Motor neuron (in vitro differentiated cells): Measurements from ENCODE around the gene HERC2. TPM values are rescaled to one million over a fixed set of nuclear protein-coding genes. Genes with fewer than 3 reads are reported as not detected.
"Not testable (repeated sequence)": the region's sequence is repeated elsewhere in the genome, so short reads cannot be mapped to it uniquely, and the experiment has no call there.

ENCODE experiments used
- ATAC-seq, 8 experiments: fragments of 200-7000 bp; cut with Tn5 transposase; replicated peaks in 6 of 8; 2 replicates each; pipeline ENCODE4 v1.8.0; 2021; ENCODE audit warnings: mild to moderate bottlenecking in 8 of 8, moderate library complexity in 8 of 8
- H3K27ac ChIP-seq, 2 donors: fragments of 250-450 bp; sonication (Bioruptor Pico); 2 replicates each; pipeline ENCODE4 v1.9.0; 2021; ENCODE audit warnings: antibody characterized with exemption in 2 of 2, mild to moderate bottlenecking in 2 of 2, moderate library complexity in 1 of 2
- H3K4me1 ChIP-seq, 2 donors: fragments of 250-450 bp; sonication (Bioruptor Pico); replicated peaks in 1 of 2; 2 replicates each; pipeline ENCODE4 v1.6.1; 2021; ENCODE audit warnings: antibody characterized with exemption in 2 of 2, mild to moderate bottlenecking in 2 of 2, moderate library complexity in 1 of 2
- H3K4me3 ChIP-seq, 5 donors: fragments of 250-450 bp; sonication (Bioruptor Pico); 2 replicates each; pipeline ENCODE4 v1.9.0; 2021; ENCODE audit warnings: antibody characterized with exemption in 5 of 5, mild to moderate bottlenecking in 5 of 5, moderate library complexity in 4 of 5
- WGBS, 10 experiments: fragments of 450-650 bp; shearing (Covaris generic); methylation state at CpG; one replicate each; pipeline ENCODE4 v1.0.0; 2022; 5-methylcytosine and 5-hydroxymethylcytosine counted together
- in situ Hi-C, 9 experiments: fragments of 400-800 bp; cut with MboI; loops; one replicate each; pipeline ENCODE4 v1.15.0; 2021; ENCODE audit warnings: low sequenced_read_pairs in 9 of 9, low pct_unique_long_range_greater_than_20kb in 2 of 9; ENCODE audit not compliant: unreplicated experiment in 9 of 9
- total RNA-seq, 8 experiments: library from RNA; unstranded; fragments of 300-600 nt; gene quantifications; 2 replicates each; pipeline versions ENCODE4 v1.2.3 to v1.2.4, GENCODE V29; 2022

HERC2 gene
- total RNA-seq, 8 experiments from 2014 or later, result 22.6 to 88.4 (median 35.0) TPM

DNA sequence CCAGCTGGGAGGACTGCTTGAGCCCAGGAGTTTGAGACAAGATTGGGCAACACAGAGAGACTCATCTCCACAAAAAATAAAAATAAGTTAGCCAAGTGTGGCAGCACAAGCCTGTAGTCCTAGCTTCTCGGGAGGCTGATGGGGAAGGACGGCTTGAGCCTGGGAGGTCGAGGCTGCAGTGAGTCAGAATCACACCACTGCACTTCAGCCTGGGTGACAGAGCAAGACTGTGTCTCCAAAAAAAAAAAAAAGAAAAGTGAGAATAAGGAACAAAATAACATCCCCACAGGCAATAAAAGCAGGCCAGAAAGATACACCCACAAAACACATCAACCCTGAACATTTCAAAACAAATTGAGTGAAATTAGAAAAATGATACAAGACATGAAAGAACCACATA is 174.2 kb downstream of the HERC2 start:
- H3K4me3 ChIP-seq, result no peak overlapping the region
- no peaks in the 10 kb centered on the region for H3K4me1 ChIP-seq
- no peak overlapping the region for H3K27ac ChIP-seq
- in situ Hi-C loops, result loop anchor here in 2 of 9 experiments (25.0 kb wide), 1 partner anchor 1260 kb away; no protein-coding TSS in a partner anchor
- ATAC-seq, result peak in 1 of 8 experiments; percentile 27
- 80 to 100% (median 93%) methylated on average over 1 to 3 of the region's 3 CpGs; no CpG with 5 or more reads in 2 of the 10 experiments for WGBS, 10 experiments

DNA sequence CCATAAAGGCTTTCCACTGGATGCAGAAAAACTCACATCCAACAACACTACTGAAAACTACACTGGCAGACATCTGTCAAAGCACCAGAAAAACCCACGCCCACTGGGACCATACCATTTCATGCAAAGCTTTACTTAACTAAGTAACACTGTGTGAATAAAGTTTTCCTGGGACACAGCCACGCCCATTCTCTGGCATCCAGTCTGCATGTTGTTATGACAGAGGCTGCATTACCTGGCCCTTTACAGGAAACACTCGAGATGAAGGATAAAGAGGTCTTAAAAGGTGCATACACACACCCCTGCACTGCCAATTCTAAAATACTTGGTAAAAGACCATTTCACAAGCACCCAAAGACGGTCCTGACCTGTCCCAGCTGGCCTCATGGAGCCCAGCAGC is 176.6 kb downstream of the HERC2 start:
- 93 to 100% (median 100%) methylated on average over 1 to 3 of the region's 4 CpGs; no CpG with 5 or more reads in 7 of the 10 experiments for WGBS, 10 experiments
- not testable (repeated sequence) for H3K4me3 ChIP-seq, H3K4me1 ChIP-seq, H3K27ac ChIP-seq
- in situ Hi-C loops, result loop anchor here in 2 of 9 experiments (25.0 kb wide), 1 partner anchor 1258 kb away; no protein-coding TSS in a partner anchor
- ATAC-seq, result peak in 1 of 8 experiments; percentile 67

DNA sequence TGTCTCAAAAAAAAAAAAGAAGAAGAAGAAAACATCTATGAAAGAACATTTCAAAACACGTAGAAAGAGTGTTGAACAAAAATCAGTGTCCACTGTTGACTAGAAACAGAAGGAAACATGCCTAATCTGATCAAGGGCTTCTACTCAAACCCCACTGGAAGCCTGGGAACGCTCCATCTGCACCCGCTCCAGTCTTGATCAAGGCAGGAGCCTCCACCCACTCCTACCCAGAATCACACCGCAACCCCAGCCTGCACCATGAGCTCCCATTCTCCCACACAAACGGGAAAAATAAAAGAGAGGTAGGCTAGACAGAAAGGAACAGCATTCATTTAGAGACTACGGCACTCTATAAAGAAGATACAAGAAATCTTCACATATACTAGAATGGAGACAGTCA is 181.9 kb downstream of the HERC2 start:
- Histone ChIP-seq H3K27ac (no peak overlapping the region), H3K4me3 (no peak overlapping the region), H3K4me1 (no peaks in the 10 kb centered on the region)
- 89 to 100% (median 98%) methylated on average over 1 to 6 of the region's 6 CpGs; no CpG with 5 or more reads in 2 of the 10 experiments for WGBS, 10 experiments
- no peak for ATAC-seq
- in situ Hi-C loops, result loop anchor here in 2 of 9 experiments (25.0 kb wide), 1 partner anchor 1253 kb away; no protein-coding TSS in a partner anchor

DNA sequence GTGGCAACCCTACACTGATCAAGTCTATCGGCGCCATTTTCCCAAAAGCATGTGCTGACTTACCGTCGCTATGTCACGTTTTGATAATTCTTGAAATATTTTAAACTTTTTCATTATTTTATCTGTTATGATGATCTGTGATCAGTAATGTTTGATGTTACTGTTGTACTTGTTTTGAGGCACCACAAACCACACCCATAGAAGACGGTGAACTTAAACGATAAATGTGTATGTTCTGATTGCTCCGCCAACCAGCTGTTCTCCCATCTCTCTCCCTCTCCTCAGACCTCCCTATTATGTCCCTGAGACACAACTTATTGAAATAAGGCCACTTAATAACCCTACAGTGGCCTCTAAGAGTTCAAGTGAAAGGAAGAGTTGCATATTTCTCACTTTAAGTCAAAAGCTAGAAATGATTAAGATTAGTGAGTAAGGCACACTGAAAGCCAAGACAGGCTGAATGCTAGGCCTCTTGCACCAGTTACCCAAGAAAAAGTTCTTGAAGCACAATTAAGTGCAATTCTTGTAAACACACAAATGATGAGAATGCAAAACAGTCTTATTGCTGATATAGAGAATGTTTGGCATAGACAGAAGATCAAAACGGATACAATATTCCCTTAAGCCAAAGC is 184.5 kb downstream of the HERC2 start:
- H3K4me3 ChIP-seq, ATAC-seq, H3K27ac ChIP-seq, H3K4me1 ChIP-seq: not testable (repeated sequence)
- 50 to 100% (median 91%) methylated on average over 1 to 9 of the region's 9 CpGs for WGBS, 10 experiments
- in situ Hi-C loops, result loop anchor here in 2 of 9 experiments (25.0 kb wide), 1 partner anchor 1250 kb away; no protein-coding TSS in a partner anchor

DNA sequence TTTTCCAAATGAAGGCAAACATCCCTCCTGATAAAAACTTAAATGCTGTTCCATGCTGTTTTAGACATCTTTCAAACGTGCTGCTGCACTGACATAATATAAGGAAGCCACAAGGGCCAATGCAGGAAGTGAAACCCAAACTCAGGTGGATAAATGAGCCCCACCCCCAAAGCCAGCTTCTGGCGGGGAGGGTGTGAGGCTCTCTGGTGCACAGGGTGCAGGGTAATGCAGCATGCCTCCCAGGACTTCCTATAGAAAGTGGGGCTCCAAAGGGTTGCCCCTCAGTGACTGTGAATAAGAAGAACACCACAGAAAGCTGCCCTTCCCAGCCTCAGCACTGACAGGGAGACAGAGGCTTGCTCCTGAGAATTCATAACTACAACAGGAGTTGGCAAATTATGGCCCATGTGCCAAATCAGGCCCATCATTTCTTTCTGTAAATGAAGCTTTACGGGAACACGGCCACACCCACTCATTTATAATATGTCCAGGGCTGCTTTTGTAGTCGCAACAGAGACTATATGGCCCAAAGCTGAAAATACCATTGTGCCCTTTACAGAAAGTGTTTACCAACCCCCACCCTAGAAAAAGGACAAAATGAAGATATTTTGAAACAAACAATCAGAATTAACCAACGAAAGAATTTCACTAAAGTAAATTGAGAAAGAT is 185.6 kb downstream of the HERC2 start:
- not testable (repeated sequence) for H3K27ac ChIP-seq, H3K4me3 ChIP-seq, H3K4me1 ChIP-seq
- ATAC-seq, result peak in 7 of 8 experiments; percentile 18 to 71 (median 55)
- in situ Hi-C loops, result loop anchor here in 2 of 9 experiments (25.0 kb wide), 1 partner anchor 1249 kb away; no protein-coding TSS in a partner anchor
- 28 to 100% (median 62%) methylated on average over 1 to 5 of the region's 6 CpGs; no CpG with 5 or more reads in 1 of the 10 experiments for WGBS, 10 experiments

DNA sequence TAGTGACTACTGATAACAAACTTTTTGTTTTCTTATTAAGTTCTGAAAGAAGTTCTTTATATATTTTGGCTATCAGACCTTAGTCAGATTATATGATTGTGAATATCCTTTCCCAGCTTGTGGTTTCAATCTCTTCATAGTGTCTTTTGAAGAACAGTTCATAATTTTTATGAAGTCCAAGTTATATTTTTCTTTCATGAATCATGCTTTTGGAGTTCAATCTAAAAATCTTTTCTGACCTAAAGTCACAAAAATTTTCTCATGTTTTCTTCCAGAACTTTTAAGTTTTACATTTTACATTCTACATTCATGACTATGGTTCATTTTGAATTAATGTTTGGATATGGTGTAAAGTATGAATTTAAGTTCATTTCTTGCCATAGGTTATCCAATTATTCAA is 188.7 kb downstream of the HERC2 start:
- H3K27ac ChIP-seq, result no peak overlapping the region
- H3K4me1 ChIP-seq, result no peaks in the 10 kb centered on the region
- ATAC-seq, result no peak
- H3K4me3 ChIP-seq, result no peak overlapping the region
- in situ Hi-C loops, result loop anchor here in 2 of 9 experiments (25.0 kb wide), 1 partner anchor 1246 kb away; no protein-coding TSS in a partner anchor

DNA sequence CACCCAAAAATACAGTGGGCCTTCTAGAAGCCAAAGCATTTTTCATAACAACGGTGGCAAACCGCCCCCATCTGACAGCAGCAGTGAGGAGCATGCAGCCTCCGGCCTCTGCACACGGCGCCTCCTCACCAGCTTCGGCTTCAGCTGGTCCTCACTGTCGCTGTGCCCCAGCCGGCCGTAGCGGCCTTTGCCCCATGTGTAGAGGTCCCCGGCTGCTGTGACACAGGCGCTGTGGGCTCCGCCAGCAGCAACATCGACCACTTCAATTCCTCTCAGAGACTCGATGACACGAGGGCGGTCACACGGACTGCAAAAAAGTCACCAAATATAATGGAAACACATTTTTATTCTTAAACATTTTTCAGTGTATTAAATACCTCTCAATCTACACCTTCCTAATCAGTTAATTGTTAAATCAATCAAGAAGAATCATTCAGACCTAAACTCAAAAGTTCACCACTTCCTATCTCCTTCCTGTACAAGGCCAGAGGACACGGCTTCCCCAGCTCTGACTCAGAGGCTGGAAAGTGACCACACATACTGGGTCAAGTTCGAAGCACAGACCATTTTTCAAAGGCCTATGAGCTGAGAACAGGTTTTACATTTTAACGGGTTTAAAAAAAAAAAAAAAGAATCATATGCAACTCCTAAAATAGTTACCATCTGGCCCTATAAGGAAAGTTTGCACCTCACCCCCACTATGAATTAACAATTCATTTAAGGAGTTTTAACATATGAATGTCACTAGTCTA is 189.3 kb downstream of the HERC2 start:
- peak in 3 of 8 experiments; percentile 86 to 97 (median 92) for ATAC-seq
- in situ Hi-C loops, result loop anchor here in 2 of 9 experiments (25.0 kb wide), 1 partner anchor 1245 kb away; no protein-coding TSS in a partner anchor
- 0 to 100% (median 54%) methylated on average over 1 to 17 of the region's 21 CpGs for WGBS, 10 experiments
- H3K4me3 ChIP-seq, result no peak overlapping the region
- H3K4me1 ChIP-seq, result no peaks in the 10 kb centered on the region
- H3K27ac ChIP-seq, result no peak overlapping the region

DNA sequence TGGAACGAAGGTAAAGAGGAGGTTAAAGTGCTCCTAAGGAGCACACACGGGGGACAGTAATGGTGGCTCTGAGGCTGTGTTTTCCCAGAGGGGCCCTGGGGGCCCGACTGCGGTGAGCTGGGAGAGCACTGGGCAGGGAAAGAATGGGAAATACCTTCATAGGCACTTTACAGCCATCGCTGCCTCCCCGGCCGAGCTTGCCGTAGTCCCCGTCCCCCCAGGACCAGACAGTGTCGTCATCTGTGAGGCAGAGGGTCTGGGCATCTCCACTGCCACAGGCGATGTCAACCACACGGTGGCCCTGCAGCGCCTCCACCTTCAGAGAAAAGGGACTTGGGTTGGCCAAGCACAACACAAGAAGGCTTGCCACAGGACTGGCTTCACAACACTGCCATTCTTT is 190.0 kb downstream of the HERC2 start:
- ATAC-seq, result no peak
- Histone ChIP-seq H3K27ac (no peak overlapping the region), H3K4me1 (no peaks in the 10 kb centered on the region), H3K4me3 (no peak overlapping the region)
- WGBS, 10 experiments, result 86 to 100% (median 95%) methylated on average over 2 to 7 of the region's 13 CpGs; no CpG with 5 or more reads in 7 of the 10 experiments
- in situ Hi-C loops, result loop anchor here in 2 of 9 experiments (25.0 kb wide), 1 partner anchor 1245 kb away; no protein-coding TSS in a partner anchor

DNA sequence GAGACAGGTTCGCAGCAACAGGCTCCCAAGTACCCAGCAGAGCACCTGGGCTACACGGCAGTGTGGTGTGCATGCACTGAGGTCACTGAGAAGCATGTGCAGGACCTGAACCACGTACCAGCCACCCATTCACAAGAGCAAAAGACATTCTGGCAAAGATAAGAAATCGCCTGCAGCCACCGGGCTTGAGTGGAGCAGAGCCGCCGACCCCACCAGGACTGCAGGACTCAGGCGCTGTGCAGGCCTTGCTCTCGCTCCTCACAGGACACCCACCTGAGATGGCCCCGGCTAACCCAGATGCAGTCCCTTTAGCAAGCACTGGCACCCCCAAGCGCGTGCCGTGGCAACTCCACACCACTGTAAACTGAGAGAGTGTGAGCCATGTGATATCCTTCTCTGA is 190.6 kb downstream of the HERC2 start:
- H3K4me1 ChIP-seq, result no peaks in the 10 kb centered on the region
- H3K4me3 ChIP-seq, result no peak overlapping the region
- WGBS, 10 experiments, result 97 to 100% (median 100%) methylated on average over 1 to 6 of the region's 13 CpGs; no CpG with 5 or more reads in 5 of the 10 experiments
- in situ Hi-C loops, result loop anchor here in 2 of 9 experiments (25.0 kb wide), 1 partner anchor 1244 kb away; no protein-coding TSS in a partner anchor
- no peak overlapping the region for H3K27ac ChIP-seq
- ATAC-seq, result no peak

DNA sequence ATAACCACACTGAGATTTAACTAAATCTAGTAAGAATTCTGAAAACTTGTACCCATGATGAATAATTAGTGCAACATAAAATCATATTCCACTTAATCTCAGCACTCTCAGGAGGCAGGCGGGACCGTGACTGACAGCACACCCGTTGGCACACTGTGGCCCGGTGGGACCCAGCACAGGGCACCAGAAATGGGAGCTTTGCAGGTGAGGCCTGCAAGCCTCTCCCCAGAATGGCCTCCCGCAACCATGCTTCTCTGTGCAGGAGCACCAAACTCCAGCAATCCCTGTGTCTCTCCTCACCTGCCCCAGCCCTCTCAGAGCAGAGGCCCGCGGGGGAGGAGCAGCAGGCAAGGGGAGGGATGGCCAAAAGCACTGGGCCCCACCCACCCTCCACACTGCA is 191.3 kb downstream of the HERC2 start:
- Histone ChIP-seq H3K4me3 (no peak overlapping the region), H3K4me1 (no peaks in the 10 kb centered on the region), H3K27ac (no peak overlapping the region)
- 100% methylated on average over 2 of the region's 7 CpGs; no CpG with 5 or more reads in 8 of the 10 experiments for WGBS, 10 experiments
- no peak for ATAC-seq
- in situ Hi-C loops, result loop anchor here in 2 of 9 experiments (25.0 kb wide), 1 partner anchor 1243 kb away; no protein-coding TSS in a partner anchor

DNA sequence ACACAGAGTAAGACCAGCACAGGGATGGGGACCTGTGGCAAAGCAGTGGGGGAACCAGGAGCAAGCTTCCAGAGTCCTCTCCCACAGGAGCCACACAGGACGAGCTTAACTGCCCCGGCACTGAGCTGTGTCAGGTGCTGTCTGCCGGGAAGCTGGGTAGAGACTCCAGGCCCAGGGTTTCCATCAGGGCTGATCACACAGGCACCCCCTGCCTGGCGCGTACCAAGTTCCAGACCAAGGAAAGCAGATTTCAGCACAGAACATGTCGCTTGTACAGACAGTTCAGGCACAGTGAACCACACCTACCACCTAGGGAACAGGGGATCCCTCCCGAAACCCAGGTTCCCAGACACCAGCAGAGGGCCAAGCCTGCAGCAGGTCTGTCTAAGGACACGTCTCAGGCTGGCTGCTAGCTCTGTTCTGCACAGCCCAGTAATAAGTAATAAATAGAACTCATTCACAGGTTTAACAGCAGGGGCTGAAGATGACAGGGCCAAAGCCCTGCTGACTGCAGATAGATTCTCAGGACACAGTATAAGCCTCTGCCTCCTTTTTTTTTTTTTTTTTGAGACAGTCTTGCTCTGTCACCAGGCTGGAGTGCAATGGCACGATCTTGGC is 192.6 kb downstream of the HERC2 start:
- in situ Hi-C loops, result loop anchor here in 3 of 9 experiments (10.0 to 25.0 kb wide), 2 partner anchors 1242 to 1245 kb away; no protein-coding TSS in a partner anchor
- ATAC-seq, result no peak
- no peak overlapping the region for H3K4me3 ChIP-seq
- H3K4me1 ChIP-seq, result no peaks in the 10 kb centered on the region
- 50 to 100% (median 96%) methylated on average over 1 to 2 of the region's 9 CpGs; no CpG with 5 or more reads in 6 of the 10 experiments for WGBS, 10 experiments
- H3K27ac ChIP-seq, result no peak overlapping the region

DNA sequence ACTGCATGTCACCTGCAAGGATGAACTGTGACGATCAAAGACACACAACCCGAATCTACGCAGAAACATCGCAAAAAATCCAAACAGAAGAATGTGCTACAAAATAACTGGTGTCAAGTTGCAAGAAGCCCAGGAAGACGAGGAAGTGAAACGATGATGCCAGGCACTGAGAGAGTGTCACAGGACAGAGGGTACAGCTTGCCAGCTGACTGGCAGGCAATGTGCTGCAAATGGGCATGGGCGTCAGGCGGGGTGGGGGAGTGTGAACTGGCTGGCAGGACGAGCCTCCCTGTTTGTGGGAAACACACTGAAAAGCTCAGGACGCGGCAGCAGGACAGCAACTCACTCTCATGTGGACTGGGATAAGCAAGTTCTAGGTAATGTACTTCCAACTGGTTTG is 193.9 kb downstream of the HERC2 start:
- in situ Hi-C loops, result loop anchor here in 3 of 9 experiments (10.0 to 25.0 kb wide), 2 partner anchors 1241 to 1243 kb away; no protein-coding TSS in a partner anchor
- WGBS, 10 experiments, result 87 to 94% (median 90%) methylated on average over 3 to 11 of the region's 11 CpGs; no CpG with 5 or more reads in 3 of the 10 experiments
- H3K27ac ChIP-seq, result no peak overlapping the region
- no peak overlapping the region for H3K4me3 ChIP-seq
- H3K4me1 ChIP-seq, result no peaks in the 10 kb centered on the region
- ATAC-seq, result no peak
